ENCODE results near the gene SIAH2. TPM values are rescaled to one million over a fixed set of nuclear protein-coding genes. Genes with fewer than 3 reads are reported as not detected.

SIAH2 gene
- total RNA-seq, 3 donors from 2014 or later, result 37.4 to 40.3 (median 39.1) TPM

GRCh38 chr3:150760431-150761200, 2.4 kb downstream of the SIAH2 start:
- Histone ChIP-seq H3K36me3 (no peaks in the 10 kb centered on the region), H3K27me3 (no peaks in the 10 kb centered on the region), H3K4me1 (peaks cover 0 to 4% of the 10 kb centered on the region in 2 donors), H3K4me3 (peak overlapping the region; percentile 81 to 87 (median 83)), H3K9me3 (no peaks in the 10 kb centered on the region), H3K27ac (peak overlapping the region; percentile 16 to 96)
- no peak for TF ChIP-seq POLR2A (IDR thresholded peaks at IDR 0.05)
- intact Hi-C loops (cut with DNase I; ENCODE audit: low total_unique reads), result no loop called here
- DNase-seq (ENCODE audit: low spot score in 2 of 2), result no peak

GRCh38 chr3:150759947-150760346, 3.0 kb downstream of the SIAH2 start:
- peak overlapping the region; percentile 81 to 87 (median 83) for H3K4me3 ChIP-seq
- H3K27me3 ChIP-seq, result no peaks in the 10 kb centered on the region
- no peaks in the 10 kb centered on the region for H3K9me3 ChIP-seq
- H3K27ac ChIP-seq, result peak overlapping the region in 1 of 2 donors; percentile 16
- no peaks in the 10 kb centered on the region for H3K36me3 ChIP-seq
- peaks cover 0 to 4% of the 10 kb centered on the region in 2 donors for H3K4me1 ChIP-seq
- no peak for TF ChIP-seq CTCF (IDR thresholded peaks at IDR 0.05)
- DNase-seq (ENCODE audit: low spot score in 2 of 2), result no peak
- intact Hi-C loops (cut with DNase I; ENCODE audit: low total_unique reads), result loop anchor here (5.0 kb wide), 1 partner anchor 368 kb away; no protein-coding TSS in a partner anchor

GRCh38 chr3:150759319-150759718, 3.6 kb downstream of the SIAH2 start:
- intact Hi-C loops (cut with DNase I; ENCODE audit: low total_unique reads), result loop anchor here (5.0 kb wide), 1 partner anchor 367 kb away; no protein-coding TSS in a partner anchor
- Histone ChIP-seq H3K27me3 (no peaks in the 10 kb centered on the region), H3K27ac (no peak overlapping the region), H3K9me3 (no peaks in the 10 kb centered on the region), H3K36me3 (no peaks in the 10 kb centered on the region), H3K4me1 (peaks cover 0 to 4% of the 10 kb centered on the region in 2 donors), H3K4me3 (no peak overlapping the region)
- no peak for DNase-seq (ENCODE audit: low spot score in 2 of 2)
- TF ChIP-seq CTCF (IDR thresholded peaks at IDR 0.05) (no peak), POLR2A (IDR thresholded peaks at IDR 0.05) (no peak), POLR2AphosphoS5 (IDR thresholded peaks at IDR 0.05) (no peak)

GRCh38 chr3:150757768-150758167, 5.2 kb downstream of the SIAH2 start:
- no peak for DNase-seq (ENCODE audit: low spot score in 2 of 2)
- no peaks in the 10 kb centered on the region for H3K9me3 ChIP-seq
- no peaks in the 10 kb centered on the region for H3K27me3 ChIP-seq
- H3K4me3 ChIP-seq, result no peak overlapping the region
- intact Hi-C loops (cut with DNase I; ENCODE audit: low total_unique reads), result loop anchor here (5.0 kb wide), 1 partner anchor 365 kb away; no protein-coding TSS in a partner anchor
- no peaks in the 10 kb centered on the region for H3K36me3 ChIP-seq
- H3K4me1 ChIP-seq, result peaks cover 0 to 4% of the 10 kb centered on the region in 2 donors
- no peak for TF ChIP-seq POLR2A (IDR thresholded peaks at IDR 0.05)
- TF ChIP-seq CTCF (IDR thresholded peaks at IDR 0.05), result no peak
- TF ChIP-seq POLR2AphosphoS5 (IDR thresholded peaks at IDR 0.05), result no peak
- no peak overlapping the region for H3K27ac ChIP-seq

GRCh38 chr3:150757364-150757763, 5.6 kb downstream of the SIAH2 start:
- Histone ChIP-seq H3K36me3 (no peaks in the 10 kb centered on the region), H3K9me3 (no peaks in the 10 kb centered on the region), H3K4me1 (peaks cover 0 to 4% of the 10 kb centered on the region in 2 donors), H3K4me3 (no peak overlapping the region), H3K27ac (peak overlapping the region in 1 of 2 donors; percentile 29), H3K27me3 (no peaks in the 10 kb centered on the region)
- intact Hi-C loops (cut with DNase I; ENCODE audit: low total_unique reads), result loop anchor here (5.0 kb wide), 1 partner anchor 365 kb away; no protein-coding TSS in a partner anchor
- TF ChIP-seq POLR2AphosphoS5 (IDR thresholded peaks at IDR 0.05) (no peak), CTCF (IDR thresholded peaks at IDR 0.05) (no peak), POLR2A (IDR thresholded peaks at IDR 0.05) (no peak)
- no peak for DNase-seq (ENCODE audit: low spot score in 2 of 2)

Measured in breast epithelium (tissue), 4 donors.